Measurements from ENCODE around the gene CCDC27. TPM values are rescaled to one million over a fixed set of nuclear protein-coding genes. Genes with fewer than 3 reads are reported as not detected.
"Not testable (repeated sequence)": the region's sequence is repeated elsewhere in the genome, so short reads cannot be mapped to it uniquely, and the experiment has no call there.

Gene CCDC27
- total RNA-seq, 3 donors from 2014 or later: not detected

DNA sequence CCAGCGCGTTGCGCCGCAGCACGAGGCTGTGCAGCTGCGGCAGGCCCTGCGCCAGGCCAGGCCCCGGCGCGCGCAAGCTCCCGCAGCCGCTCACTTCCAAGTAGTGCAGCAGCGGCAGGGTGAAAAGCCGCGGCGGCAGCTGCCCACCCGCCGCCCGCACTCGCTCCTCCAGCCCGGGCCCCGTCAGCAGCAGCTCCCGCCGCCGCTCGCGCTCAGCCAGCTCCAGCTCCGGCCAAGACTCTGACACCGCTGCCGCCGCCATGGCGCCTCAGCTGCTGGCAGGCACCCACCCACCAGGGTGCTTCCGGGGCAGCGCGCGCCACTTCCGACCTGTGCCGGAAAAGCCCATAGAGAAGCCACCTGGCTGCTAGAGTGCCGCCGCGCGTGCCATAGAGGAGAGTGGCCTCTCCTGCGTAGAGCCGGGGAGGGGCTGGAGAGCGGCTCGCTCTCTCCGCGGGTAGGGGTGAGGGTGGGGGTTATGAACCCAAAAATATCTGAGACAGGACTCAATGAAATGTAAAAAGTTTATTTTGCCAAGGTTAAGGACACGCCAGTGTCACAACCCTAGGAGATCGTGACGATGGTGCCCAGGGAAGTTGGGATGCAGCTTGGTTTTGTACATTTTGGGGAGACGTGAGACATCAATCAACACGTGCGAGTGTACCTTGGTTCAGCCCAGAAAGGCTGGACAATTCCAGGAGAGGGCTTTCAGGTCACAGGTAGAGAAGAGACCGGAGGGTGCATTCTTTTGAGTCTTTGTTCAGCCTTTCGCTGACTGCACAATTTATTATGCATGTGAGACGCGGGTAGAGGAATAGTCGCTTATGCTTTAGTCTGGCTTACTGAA, 44.2 kb downstream of the CCDC27 start, which contains the start of gene LRRC47:
LRRC47 (minus strand) TSS at position 284 of the 847 bp plus-strand sequence; CDS start at position 262, 22 bp downstream.
- H3K4me3 ChIP-seq: peak within 1 kb of the TSS; percentile 95
- TF ChIP-seq, protein P1, sequence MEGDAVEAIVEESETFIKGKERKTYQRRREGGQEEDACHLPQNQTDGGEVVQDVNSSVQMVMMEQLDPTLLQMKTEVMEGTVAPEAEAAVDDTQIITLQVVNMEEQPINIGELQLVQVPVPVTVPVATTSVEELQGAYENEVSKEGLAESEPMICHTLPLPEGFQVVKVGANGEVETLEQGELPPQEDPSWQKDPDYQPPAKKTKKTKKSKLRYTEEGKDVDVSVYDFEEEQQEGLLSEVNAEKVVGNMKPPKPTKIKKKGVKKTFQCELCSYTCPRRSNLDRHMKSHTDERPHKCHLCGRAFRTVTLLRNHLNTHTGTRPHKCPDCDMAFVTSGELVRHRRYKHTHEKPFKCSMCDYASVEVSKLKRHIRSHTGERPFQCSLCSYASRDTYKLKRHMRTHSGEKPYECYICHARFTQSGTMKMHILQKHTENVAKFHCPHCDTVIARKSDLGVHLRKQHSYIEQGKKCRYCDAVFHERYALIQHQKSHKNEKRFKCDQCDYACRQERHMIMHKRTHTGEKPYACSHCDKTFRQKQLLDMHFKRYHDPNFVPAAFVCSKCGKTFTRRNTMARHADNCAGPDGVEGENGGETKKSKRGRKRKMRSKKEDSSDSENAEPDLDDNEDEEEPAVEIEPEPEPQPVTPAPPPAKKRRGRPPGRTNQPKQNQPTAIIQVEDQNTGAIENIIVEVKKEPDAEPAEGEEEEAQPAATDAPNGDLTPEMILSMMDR (IDR thresholded peaks at IDR 0.05): no peak
- intact Hi-C loops (cut with DNase I, micrococcal nuclease): no loop called here
- peaks cover 26% of the 10 kb centered on the region for H3K4me1 ChIP-seq (ENCODE audit: low read depth)
- no peaks in the 10 kb centered on the region for H3K36me3 ChIP-seq (ENCODE audit: low read depth)
- no peaks in the 10 kb centered on the region for H3K9me3 ChIP-seq
- DNase-seq: peak; percentile 95 to 96 (median 96)
- ATAC-seq: peak; percentile 100

DNA sequence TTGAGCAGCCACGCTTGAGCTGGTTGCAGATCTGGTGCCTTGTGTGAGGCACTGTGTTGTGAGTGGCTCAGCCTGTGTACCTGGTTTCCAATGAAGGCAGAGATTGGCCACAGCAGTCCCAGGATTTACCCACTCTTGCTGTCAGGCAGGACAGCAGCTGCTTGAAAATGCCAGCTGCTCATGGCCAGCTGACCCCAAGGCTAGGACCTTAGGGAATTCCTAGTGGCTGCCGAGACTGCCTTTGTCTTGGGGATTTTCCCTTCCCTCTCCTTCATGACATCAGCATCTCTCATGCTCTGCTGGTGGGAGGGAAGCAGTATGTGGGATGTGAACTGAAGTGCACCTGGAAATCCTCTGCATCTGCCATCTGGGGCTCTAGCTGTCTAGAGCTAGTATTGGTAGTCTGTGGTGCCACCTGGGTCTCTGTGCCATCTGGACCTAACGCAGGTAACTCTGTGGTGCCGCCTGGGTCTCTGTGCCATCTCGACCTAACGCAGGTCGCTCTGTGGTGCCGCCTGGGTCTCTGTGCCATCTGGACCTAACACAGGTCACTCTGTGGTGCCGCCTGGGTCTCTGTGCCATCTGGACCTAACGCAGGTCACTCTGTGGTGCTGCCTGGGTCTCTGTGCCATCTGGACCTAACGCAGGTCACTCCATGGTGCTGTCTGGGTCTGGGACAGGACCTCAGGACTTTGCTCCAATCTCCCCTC, 47.9 kb downstream of the CCDC27 start:
- intact Hi-C loops (cut with DNase I, micrococcal nuclease): no loop called here
- TF ChIP-seq, protein P1 (IDR thresholded peaks at IDR 0.05): no peak
- Histone ChIP-seq H3K36me3 (ENCODE audit: low read depth) (no peaks in the 10 kb centered on the region), H3K4me3 (no peak overlapping the region), H3K9me3 (no peaks in the 10 kb centered on the region), H3K4me1 (ENCODE audit: low read depth) (peaks cover 9% of the 10 kb centered on the region)
- ATAC-seq: no peak
- DNase-seq: peak in 1 of 3 donors; percentile 33

DNA sequence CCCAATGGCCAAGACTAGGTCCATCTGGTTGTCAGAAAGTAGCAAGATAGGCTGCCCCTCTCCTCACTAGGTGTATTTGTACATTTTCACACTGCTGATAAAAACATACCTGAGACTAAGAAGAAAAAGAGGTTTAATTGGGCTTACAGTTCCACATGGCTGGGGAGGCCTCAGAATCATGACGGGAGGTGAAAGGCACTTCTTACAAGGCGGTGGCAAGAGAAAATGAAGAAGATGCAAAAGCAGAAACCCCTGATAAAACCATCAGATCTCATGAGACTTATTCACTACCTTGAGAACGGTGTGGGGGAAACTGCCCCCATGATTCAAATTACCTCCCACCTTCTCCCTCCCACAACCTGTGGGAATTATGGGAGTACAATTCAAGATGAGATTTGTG, 48.5 kb downstream of the CCDC27 start:
- DNase-seq; H3K36me3 ChIP-seq (ENCODE audit: low read depth); H3K9me3 ChIP-seq; H3K4me1 ChIP-seq (ENCODE audit: low read depth); intact Hi-C loops (cut with DNase I, micrococcal nuclease); H3K4me3 ChIP-seq; ATAC-seq: not testable (repeated sequence)

DNA sequence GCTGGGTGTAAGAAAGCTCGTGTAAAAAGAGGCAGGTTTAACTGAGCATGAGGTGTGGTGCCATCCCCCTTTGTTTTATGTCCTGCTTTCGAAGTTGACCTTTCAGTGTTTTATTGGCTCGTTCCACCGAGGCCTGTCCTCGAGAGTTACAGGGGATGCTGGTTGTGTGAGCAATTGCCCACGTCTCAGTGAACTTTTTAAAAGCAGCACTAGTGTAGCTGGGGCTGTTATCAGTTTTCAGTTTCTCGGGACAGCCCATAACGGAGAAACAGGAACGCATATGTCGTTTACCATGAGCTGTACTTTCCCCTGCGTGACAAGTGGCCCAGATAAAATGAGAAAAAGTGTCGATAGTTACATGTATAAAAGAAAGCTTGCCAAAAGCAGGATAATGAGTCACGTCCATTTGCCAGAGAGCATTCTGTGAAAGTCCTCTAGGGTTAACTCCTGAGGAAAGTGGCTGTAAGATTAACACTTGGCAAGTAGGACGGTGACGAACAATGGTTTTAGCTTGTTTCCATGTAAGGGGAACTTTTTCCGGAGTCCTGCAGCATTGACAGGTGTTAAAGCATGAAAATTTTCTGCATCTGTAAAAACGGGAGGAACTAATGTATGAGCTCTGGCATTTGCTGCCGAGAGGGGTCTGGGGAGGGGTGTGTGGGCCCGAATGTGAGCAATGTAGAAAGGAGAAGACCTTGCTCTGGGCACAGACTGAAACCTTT, 51.8 kb downstream of the CCDC27 start:
- no peaks in the 10 kb centered on the region for H3K9me3 ChIP-seq
- TF ChIP-seq, protein P1 (IDR thresholded peaks at IDR 0.05): no peak
- no peak for ATAC-seq
- H3K36me3 ChIP-seq (ENCODE audit: low read depth): no peaks in the 10 kb centered on the region
- no peaks in the 10 kb centered on the region for H3K4me1 ChIP-seq (ENCODE audit: low read depth)
- no peak overlapping the region for H3K4me3 ChIP-seq
- peak in 1 of 3 donors; percentile 6 for DNase-seq
- intact Hi-C loops (cut with DNase I, micrococcal nuclease): no loop called here

DNA sequence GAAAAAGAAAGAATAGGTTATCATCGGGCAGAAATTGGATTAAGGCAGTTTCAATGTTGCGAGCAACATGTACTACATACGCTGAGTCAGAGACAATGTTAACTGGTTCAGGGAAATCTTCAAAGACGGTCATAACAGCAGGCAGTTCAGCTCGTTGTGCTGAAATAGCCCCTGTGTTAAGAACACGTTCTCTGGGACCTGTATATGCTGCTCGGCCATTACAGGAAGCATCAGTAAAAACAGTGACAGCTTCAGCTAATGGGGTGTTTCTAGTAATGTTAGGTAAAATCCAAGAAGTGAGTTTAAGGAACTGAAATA, 52.3 kb downstream of the CCDC27 start:
- H3K4me1 ChIP-seq (ENCODE audit: low read depth); H3K9me3 ChIP-seq; ATAC-seq; DNase-seq; intact Hi-C loops (cut with DNase I, micrococcal nuclease); H3K36me3 ChIP-seq (ENCODE audit: low read depth); H3K4me3 ChIP-seq: not testable (repeated sequence)

DNA sequence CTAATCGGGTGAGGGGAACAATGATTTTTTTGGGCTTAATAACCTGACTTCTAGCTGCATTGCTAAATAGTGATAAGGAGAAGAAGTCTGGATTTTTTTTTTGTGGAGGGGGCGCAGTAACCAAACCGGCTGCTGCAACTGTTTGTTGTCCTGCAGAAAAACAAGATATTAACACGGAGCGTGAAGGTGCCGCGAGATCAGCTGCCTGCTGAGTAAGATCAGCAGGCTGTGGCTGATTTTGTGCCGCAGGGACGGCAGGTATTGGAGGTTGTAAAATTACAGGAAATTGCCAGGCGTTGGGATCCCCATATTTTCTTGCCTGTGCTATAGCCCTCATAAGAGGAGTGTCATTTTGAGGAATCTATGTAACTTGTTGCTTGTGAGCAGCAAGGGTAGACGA, 52.8 kb downstream of the CCDC27 start:
- TF ChIP-seq, protein P1 (IDR thresholded peaks at IDR 0.05): no peak
- H3K36me3 ChIP-seq (ENCODE audit: low read depth): no peaks in the 10 kb centered on the region
- H3K4me1 ChIP-seq (ENCODE audit: low read depth): no peaks in the 10 kb centered on the region
- no peaks in the 10 kb centered on the region for H3K9me3 ChIP-seq
- DNase-seq (peak in 1 of 3 donors; percentile 32), ATAC-seq (no peak)
- intact Hi-C loops (cut with DNase I, micrococcal nuclease): no loop called here
- H3K4me3 ChIP-seq: no peak overlapping the region
